Fibroblast of pulmonary artery (primary cell): ENCODE results near the gene ATL1.

ENCODE experiments used
- DNase-seq: peaks from one replicate; pipeline ENCODE4 v3.0.0-alpha.2; 2010; ENCODE audit warnings: low read depth
- H3K4me3 ChIP-seq: replicated peaks from 2 replicates; pipeline ENCODE4 v1.5.1; 2011; ENCODE audit warnings: low read depth, mild to moderate bottlenecking, control low read depth, low read length, moderate library complexity
- CTCF ChIP-seq: IDR thresholded peaks from 2 replicates; pipeline ENCODE4 v1.5.1; 2011; ENCODE audit warnings: mild to moderate bottlenecking, control low read depth, low read length, inconsistent platforms; ENCODE audit errors: missing control alignments

Gene ATL1

DNA sequence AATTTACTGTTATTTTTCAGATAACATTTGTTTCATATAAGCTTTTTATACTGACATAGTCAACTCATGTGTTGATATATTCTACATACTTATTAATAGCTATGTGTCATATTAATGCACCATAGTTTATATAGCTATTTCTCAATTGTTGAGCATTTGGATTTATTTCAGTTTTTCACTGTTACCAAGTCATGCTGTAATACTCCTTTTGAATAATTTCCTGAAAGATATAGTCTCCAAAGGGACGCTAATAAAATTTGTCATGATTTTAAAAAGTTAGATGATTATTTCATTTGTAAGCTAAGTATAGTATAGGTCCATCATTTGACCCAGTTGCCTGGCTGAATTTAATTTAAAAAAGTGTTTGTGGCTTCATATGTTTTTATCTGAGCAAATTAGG lies 47.8 kb downstream of the ATL1 start:
- H3K4me3 ChIP-seq: no peak overlapping the region
- no peak for DNase-seq
- TF ChIP-seq CTCF: no peak

DNA sequence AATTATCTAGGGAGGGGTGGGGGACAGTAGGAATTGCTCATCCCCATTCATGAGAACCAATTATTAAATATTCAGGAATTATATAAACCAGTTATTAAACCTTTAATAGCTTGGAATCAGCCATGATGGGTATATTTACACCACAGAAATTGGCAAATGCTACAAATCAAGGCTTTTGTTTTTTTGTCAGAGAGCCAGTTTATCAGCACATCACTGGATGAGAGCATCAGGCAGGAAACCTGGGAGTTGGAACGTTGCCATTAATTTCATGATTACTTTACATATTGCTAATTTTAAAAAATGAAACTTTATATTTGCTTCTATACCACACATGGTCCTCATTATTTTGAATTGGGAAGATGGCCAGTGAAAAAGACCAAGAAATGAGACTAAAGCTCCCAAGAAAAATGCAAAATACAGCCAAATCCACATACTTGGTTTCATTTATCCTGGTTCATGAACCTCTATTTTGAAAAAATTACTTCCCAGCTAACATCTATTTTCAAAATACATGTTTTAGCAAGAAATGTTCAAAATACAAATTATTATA lies 48.4 kb downstream of the ATL1 start:
- no peak for DNase-seq
- H3K4me3 ChIP-seq: no peak overlapping the region
- TF ChIP-seq CTCF: no peak

GRCh38 chr14:50610465-50610864 lies 50.5 kb downstream of the ATL1 start:
- DNase-seq: no peak
- no peak overlapping the region for H3K4me3 ChIP-seq
- TF ChIP-seq CTCF: no peak

GRCh38 chr14:50612806-50613205 lies 52.9 kb downstream of the ATL1 start:
- H3K4me3 ChIP-seq: no peak overlapping the region
- DNase-seq: no peak
- TF ChIP-seq CTCF: no peak

GRCh38 chr14:50615056-50615455 lies 55.1 kb downstream of the ATL1 start:
- no peak overlapping the region for H3K4me3 ChIP-seq
- TF ChIP-seq CTCF: no peak
- no peak for DNase-seq

- TF ChIP-seq CTCF: no peak
- DNase-seq: no peak
- no peak overlapping the region for H3K4me3 ChIP-seq
Measured at GRCh38 chr14:50615552-50615951, 55.6 kb downstream of the ATL1 start.

DNA sequence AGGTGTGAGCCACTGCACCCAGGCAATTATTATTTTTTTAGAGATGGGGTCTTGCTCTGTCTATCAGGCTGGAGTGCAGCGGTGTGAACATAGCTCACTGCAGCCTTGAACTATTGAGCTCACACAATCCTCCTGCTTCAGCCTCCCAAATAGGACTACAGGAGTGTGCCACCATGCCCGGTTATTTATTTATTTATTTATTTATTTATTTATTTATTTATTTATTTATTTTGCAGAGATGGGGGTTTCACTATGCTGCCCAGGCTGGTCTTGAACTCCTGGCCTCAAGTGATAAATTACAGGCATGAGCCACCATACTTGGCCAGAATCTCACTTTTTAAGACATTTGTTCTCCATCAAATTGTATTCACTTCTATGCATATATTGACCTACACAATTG lies 56.3 kb downstream of the ATL1 start:
- no peak for DNase-seq
- TF ChIP-seq CTCF: no peak
- H3K4me3 ChIP-seq: no peak overlapping the region
